NB4 (cell line): ENCODE measurements around the gene FOXP4.

Source experiments
- DNase-seq: peaks from one replicate; pipeline ENCODE4 v3.0.0; 2010; ENCODE audit warnings: low read depth
- H3K4me3 ChIP-seq: one replicate; pipeline ENCODE4 v1.5.1; 2011; ENCODE audit warnings: mild to moderate bottlenecking, low read depth, low read length, moderate library complexity
- CTCF ChIP-seq: IDR thresholded peaks from one replicate; pipeline ENCODE4 v1.5.1; 2012; ENCODE audit warnings: low read depth, low read length
- MAX ChIP-seq: IDR thresholded peaks from 2 replicates; pipeline ENCODE4 v1.6.1; 2011; ENCODE audit warnings: low read depth, low read length
- MYC ChIP-seq: IDR thresholded peaks from 2 replicates; pipeline ENCODE4 v1.6.1; 2011; ENCODE audit warnings: low read depth, low read length
- POLR2A ChIP-seq: IDR thresholded peaks from 2 replicates; pipeline ENCODE4 v1.6.1; 2011; ENCODE audit warnings: mild to moderate bottlenecking; ENCODE audit not compliant: insufficient read length; ENCODE audit errors: extremely low read depth

Gene FOXP4

GRCh38 chr6:41518118-41518517 lies 28.1 kb upstream of the FOXP4 start:
- H3K4me3 ChIP-seq, result no peak overlapping the region
- TF ChIP-seq CTCF (no peak), MYC (no peak), POLR2A (no peak), MAX (no peak)
- DNase-seq, result no peak

- H3K4me3 ChIP-seq, result no peak overlapping the region
- DNase-seq, result no peak
- TF ChIP-seq POLR2A, result no peak
- TF ChIP-seq CTCF, result no peak
- no peak for TF ChIP-seq MAX
- TF ChIP-seq MYC, result no peak
Measured at GRCh38 chr6:41519305-41519744, 26.9 kb upstream of the FOXP4 start.

- DNase-seq, result no peak
- TF ChIP-seq CTCF (no peak), MAX (no peak), MYC (no peak), POLR2A (no peak)
- H3K4me3 ChIP-seq, result no peak overlapping the region
Measured at GRCh38 chr6:41519745-41520699, 26.2 kb upstream of the FOXP4 start.

- TF ChIP-seq POLR2A (no peak), MYC (no peak), CTCF (no peak), MAX (no peak)
- H3K4me3 ChIP-seq, result no peak overlapping the region
- no peak for DNase-seq
Measured at GRCh38 chr6:41522780-41523548, 23.2 kb upstream of the FOXP4 start.

- no peak for DNase-seq
- TF ChIP-seq POLR2A (no peak), MAX (no peak), MYC (no peak), CTCF (no peak)
- H3K4me3 ChIP-seq, result no peak overlapping the region
Measured at GRCh38 chr6:41523915-41524633, 22.1 kb upstream of the FOXP4 start.
